Activated CD8-positive, alpha-beta T cell treated with anti-CD3 and anti-CD28 coated beads for 36 hours (primary cell): ENCODE measurements around the gene ROCK2. TPM values are rescaled to one million over a fixed set of nuclear protein-coding genes. Genes with fewer than 3 reads are reported as not detected.

Experiments
- ATAC-seq: fragments of 200-7000 bp; cut with Tn5 transposase; one replicate; pipeline ENCODE4 v1.10.0; 2021; ENCODE audit warnings: mild to moderate bottlenecking, moderate library complexity
- CTCF ChIA-PET: fragments of 350-600 bp; sonication (Branson Sonifier 250); formaldehyde crosslinking; loops from one replicate; lab custom pipeline; 2021; ENCODE audit warnings: antibody characterized with exemption; lab: Charles Lee
- POLR2A ChIA-PET: fragments of 350-600 bp; sonication (Branson Sonifier 250); formaldehyde crosslinking; loops from one replicate; lab custom pipeline; 2021; ENCODE audit warnings: antibody characterized with exemption; lab: Charles Lee
- DNase-seq: peaks from one replicate; pipeline ENCODE4 v3.0.0-alpha.2; 2020
- H3K27ac Mint-ChIP-seq: one replicate; pipeline ENCODE4 v1.8.0; 2021; ENCODE audit warnings: mild to moderate bottlenecking, mixed read lengths
- H3K27me3 Mint-ChIP-seq: one replicate; pipeline ENCODE4 v1.8.0; 2021; ENCODE audit warnings: mixed read lengths
- H3K36me3 Mint-ChIP-seq: one replicate; pipeline ENCODE4 v1.8.0; 2021; ENCODE audit warnings: low read depth, mixed read lengths
- H3K4me1 Mint-ChIP-seq: one replicate; pipeline ENCODE4 v1.8.0; 2021; ENCODE audit warnings: low read depth, mixed read lengths
- H3K4me3 Mint-ChIP-seq: one replicate; pipeline ENCODE4 v1.8.0; 2021; ENCODE audit warnings: mild to moderate bottlenecking, moderate library complexity, mixed read lengths
- H3K9me3 Mint-ChIP-seq: one replicate; pipeline ENCODE4 v1.8.0; 2021; ENCODE audit warnings: mixed read lengths
- CTCF ChIP-seq: fragments of 200-600 bp; IDR thresholded peaks from one replicate; pipeline ENCODE4 v1.8.0; 2022; ENCODE audit warnings: antibody characterized with exemption, mild to moderate bottlenecking
- intact Hi-C: fragments of 100-400 bp; cut with micrococcal nuclease; formaldehyde crosslinking; loops from one replicate; pipeline ENCODE4 v1.10.0; 2022
- total RNA-seq, 2 experiments: library from RNA; stranded (reverse); gene quantifications; one replicate each; pipeline ENCODE4 v1.2.3, GENCODE V29; 2021

The ROCK2 gene
- total RNA-seq, 2 experiments from 2014 or later: 12.7 to 13.9 TPM

- Mint-ChIP-seq H3K27me3 (no peaks in the 10 kb centered on the region), H3K4me3 (no peak overlapping the region), H3K9me3 (no peaks in the 10 kb centered on the region), H3K36me3 (no peaks in the 10 kb centered on the region), H3K27ac (no peak overlapping the region), H3K4me1 (no peaks in the 10 kb centered on the region)
- intact Hi-C loops: no loop called here
- TF ChIP-seq CTCF: no peak
- no peak for ATAC-seq
- POLR2A ChIA-PET: no interaction called here
- DNase-seq: no peak
- CTCF ChIA-PET: no interaction called here
Measured at GRCh38 chr2:11146076-11146475, 198.4 kb downstream of the ROCK2 start.

DNA sequence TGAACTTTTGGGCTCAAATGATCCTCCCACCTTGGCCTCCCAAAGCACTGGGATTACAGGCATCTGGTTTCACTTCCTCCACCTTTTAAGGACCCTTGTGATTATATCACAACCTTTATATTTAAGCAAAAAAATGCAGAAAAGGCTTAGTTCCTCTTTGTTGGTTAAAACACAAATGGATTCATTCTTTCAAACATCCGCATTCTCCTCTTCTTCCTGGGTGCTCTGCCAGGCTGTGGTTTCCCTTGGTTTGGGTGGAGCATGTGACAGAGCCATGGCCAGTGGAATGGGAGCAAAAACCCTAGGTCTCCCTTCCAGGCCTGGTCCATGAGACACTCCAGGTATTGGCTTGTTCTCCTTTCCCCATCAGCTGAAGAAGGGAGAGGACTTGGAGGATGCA, 199.1 kb downstream of the ROCK2 start:
- Mint-ChIP-seq H3K4me3 (no peak overlapping the region), H3K36me3 (no peaks in the 10 kb centered on the region), H3K4me1 (no peaks in the 10 kb centered on the region), H3K27ac (no peak overlapping the region), H3K27me3 (no peaks in the 10 kb centered on the region), H3K9me3 (no peaks in the 10 kb centered on the region)
- ATAC-seq (no peak), DNase-seq (no peak)
- intact Hi-C loops: no loop called here
- POLR2A ChIA-PET: no interaction called here
- TF ChIP-seq CTCF: no peak
- CTCF ChIA-PET: interaction anchor here (2.4 kb wide), 1 partner anchor 13 kb away, joined by 12 read pairs; a partner anchor contains a TSS

DNA sequence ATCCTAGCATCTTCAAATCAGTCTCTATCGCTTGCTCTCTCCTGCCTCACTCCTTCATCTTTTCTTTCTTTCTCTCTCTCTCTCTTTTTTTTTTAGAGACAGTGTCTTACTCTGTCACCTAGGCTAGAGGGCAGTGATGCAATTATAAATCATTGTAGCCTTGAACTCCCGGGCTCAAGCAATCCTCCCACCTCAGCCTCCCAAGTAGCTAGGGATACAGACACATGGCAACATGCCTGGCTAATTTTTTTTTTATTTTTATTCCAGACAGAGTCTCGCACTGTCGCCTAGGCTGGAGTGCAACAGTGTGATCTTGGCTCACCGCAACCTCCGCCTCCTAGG, 199.7 kb downstream of the ROCK2 start:
- intact Hi-C loops: no loop called here
- CTCF ChIA-PET: interaction anchor here (0.6 to 2.4 kb wide), 2 partner anchors 8 to 12 kb away, joined by 3 to 12 read pairs; a partner anchor contains a TSS
- no peaks in the 10 kb centered on the region for H3K36me3 Mint-ChIP-seq

GRCh38 chr2:11144077-11144737, 200.2 kb downstream of the ROCK2 start:
- no peak overlapping the region for H3K4me3 Mint-ChIP-seq
- ChIA-PET POLR2A (interaction anchor here (2.1 kb wide), 1 partner anchor 12 kb away, joined by 8 read pairs; a partner anchor contains a TSS), CTCF (interaction anchor here (0.6 to 2.4 kb wide), 4 partner anchors 8 to 309 kb away, joined by 3 to 12 read pairs (median 4); a partner anchor contains a TSS)
- H3K27ac Mint-ChIP-seq: no peak overlapping the region
- H3K27me3 Mint-ChIP-seq: no peaks in the 10 kb centered on the region
- ATAC-seq (no peak), DNase-seq (no peak)
- intact Hi-C loops: no loop called here
- no peak for TF ChIP-seq CTCF
- H3K4me1 Mint-ChIP-seq: no peaks in the 10 kb centered on the region
- no peaks in the 10 kb centered on the region for H3K36me3 Mint-ChIP-seq
- no peaks in the 10 kb centered on the region for H3K9me3 Mint-ChIP-seq

More for the DNA sequence above, 199.7 kb downstream of the ROCK2 start:
- POLR2A ChIA-PET: interaction anchor here (2.1 kb wide), 1 partner anchor 12 kb away, joined by 8 read pairs; a partner anchor contains a TSS
- H3K27ac Mint-ChIP-seq: no peak overlapping the region
- no peaks in the 10 kb centered on the region for H3K27me3 Mint-ChIP-seq
- H3K9me3 Mint-ChIP-seq: no peaks in the 10 kb centered on the region
- DNase-seq (no peak), ATAC-seq (no peak)
- H3K4me1 Mint-ChIP-seq: no peaks in the 10 kb centered on the region
- no peak overlapping the region for H3K4me3 Mint-ChIP-seq
- TF ChIP-seq CTCF: no peak

- no peak overlapping the region for H3K27ac Mint-ChIP-seq
- no peaks in the 10 kb centered on the region for H3K36me3 Mint-ChIP-seq
- H3K9me3 Mint-ChIP-seq: no peaks in the 10 kb centered on the region
- ChIA-PET CTCF (interaction anchor here (1.0 to 2.4 kb wide), 4 partner anchors 10 to 307 kb away, joined by 4 to 12 read pairs (median 6); a partner anchor contains a TSS), POLR2A (interaction anchor here (0.9 to 2.1 kb wide), 2 partner anchors 10 to 12 kb away, joined by 3 to 8 read pairs; partner anchors contain the start of gene SLC66A3)
- DNase-seq (no peak), ATAC-seq (no peak)
- TF ChIP-seq CTCF: no peak
- intact Hi-C loops: no loop called here
- no peak overlapping the region for H3K4me3 Mint-ChIP-seq
- no peaks in the 10 kb centered on the region for H3K4me1 Mint-ChIP-seq
- no peaks in the 10 kb centered on the region for H3K27me3 Mint-ChIP-seq
Measured at GRCh38 chr2:11142987-11143386, 201.4 kb downstream of the ROCK2 start.
